CD1c-positive myeloid dendritic cell (primary cell): ENCODE data around the gene FAM120C.
A peak's percentile ranks its signal among the peaks of the same experiment; 100 is the strongest.

Experiments
- DNase-seq: peaks from one replicate; pipeline ENCODE4 v3.0.0-alpha.2; 2016; ENCODE audit errors: extremely low spot score

FAM120C gene

DNA sequence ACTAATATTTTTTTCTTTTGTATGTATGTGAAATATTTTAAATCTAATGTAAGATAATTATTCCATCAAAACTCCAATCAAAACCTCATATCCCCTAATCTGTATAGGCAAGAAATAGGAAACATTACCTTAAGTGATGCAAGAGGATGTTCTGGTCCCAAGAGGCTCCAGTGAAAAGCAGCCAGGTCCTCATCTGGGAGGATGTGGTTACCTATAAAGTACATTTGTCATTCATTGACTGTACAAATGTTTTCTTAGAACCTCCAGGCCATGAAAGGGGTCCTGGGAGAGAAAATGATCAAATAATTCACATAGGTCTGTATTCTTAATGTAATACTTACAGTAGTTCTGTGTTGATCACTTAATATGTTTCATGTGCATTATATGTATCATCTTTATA, 25.5 kb downstream of the FAM120C start:
- DNase-seq = no peak

DNA sequence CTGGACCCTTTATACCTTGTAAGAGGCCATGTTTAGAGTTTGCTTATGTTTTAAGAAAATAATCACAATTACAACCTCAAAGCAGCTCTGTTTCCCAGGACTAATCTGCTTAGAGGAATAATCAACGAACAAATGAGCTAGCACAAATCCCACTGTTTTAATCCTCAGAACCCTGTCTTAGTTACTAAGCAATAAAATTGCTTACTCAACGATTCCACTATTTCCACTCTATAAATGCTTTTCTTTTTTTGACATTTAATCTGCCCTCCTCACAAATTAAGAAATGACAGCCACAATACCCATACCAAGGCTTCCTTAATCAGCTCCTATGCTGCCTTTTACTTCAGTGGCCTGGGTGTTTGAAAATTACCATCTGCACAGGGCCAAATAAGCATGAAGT, 48.8 kb downstream of the FAM120C start:
- DNase-seq = no peak

DNA sequence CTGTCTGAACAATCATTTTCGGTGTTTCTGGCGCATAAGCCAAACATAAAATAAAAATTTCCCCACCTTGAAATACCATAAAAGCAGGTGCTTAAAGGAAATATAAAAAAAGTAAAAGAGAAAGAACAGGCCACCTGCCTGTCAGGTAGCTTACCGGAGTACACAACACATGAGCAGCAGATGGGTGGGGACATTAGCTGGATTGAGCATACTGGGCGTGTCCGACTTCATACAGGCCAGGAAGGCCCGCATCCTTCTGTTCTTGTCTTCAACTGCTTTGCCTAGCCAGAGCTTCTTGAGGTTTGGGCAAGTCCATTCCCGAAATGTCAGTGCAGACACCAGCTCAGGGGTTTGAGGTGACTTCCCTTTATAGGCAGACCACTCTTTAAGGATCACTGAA, 66.7 kb downstream of the FAM120C start:
- DNase-seq = no peak

DNA sequence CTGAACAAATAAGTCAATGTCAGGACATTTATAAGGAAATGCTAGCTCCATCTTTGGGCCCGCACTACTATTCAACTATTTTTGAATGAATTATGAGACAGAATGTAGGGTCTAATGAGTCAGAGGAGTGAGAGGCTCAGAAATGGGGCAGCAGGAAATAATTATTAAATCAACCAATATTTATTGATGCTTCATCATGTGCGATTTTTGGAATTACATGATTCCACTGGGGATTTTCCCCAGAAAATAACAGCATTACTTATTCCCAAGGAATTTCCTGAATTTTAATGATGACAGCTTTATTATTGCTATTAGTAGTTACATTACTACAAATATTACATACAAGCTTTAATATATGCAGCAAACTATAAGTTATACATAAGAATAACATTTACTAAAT, 89.5 kb downstream of the FAM120C start:
- DNase-seq = no peak

DNA sequence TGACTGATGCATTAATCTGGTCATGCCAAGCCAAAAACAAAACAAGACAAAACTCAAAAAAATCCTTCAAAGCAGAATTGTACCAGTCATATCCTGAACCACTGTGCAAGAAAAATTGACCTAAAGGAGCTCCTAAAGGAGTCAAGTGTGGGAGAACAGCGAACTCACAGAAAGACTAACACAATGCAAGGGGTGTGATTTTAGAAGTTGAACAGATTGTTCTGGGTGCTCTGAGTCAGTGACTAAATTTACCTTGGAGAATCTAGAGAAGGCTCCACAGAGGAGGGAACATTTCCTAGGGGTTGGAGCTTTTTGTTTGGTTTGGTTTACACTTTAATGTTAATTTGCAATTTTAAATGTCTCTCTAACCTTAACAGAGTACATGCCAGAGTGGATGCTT, 89.9 kb downstream of the FAM120C start:
- no peak for DNase-seq

DNA sequence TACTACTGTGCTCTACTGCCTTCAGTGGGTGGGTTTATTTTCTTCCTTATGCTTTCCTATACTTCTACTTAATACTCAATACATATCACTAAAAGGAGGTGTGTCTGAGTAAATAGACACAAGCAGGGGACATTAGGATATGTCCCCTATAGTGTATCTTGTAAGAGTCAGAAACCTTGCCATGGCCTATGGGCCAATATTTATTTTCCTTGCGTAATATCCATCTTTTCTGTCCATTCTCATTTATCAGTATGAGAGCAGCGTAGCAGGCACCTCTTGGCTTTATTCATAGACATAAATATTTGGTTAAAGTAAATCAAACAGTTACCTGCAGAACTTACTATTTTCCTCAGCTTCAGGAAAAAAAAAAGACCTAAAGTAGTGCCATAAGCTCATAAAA, 92.2 kb downstream of the FAM120C start:
- DNase-seq = no peak

DNA sequence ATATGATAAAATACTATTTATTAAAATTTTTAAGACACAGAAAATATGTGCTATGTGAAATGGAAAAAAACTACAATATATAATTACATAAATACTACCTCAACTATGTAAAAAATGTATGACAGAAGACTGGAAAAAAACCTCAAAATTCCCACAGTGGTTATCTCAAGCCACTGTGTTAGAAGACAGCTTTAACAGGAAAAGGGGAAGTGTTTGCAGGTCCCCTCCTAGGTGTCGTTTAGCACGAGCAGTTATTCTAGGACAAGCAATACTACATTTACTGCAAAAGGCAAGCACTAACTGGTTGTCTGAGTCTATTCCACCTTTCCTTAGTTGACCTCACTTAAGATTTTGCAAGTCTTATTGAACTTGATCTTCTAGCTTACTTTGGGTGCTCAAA, 93.9 kb downstream of the FAM120C start:
- no peak for DNase-seq

DNA sequence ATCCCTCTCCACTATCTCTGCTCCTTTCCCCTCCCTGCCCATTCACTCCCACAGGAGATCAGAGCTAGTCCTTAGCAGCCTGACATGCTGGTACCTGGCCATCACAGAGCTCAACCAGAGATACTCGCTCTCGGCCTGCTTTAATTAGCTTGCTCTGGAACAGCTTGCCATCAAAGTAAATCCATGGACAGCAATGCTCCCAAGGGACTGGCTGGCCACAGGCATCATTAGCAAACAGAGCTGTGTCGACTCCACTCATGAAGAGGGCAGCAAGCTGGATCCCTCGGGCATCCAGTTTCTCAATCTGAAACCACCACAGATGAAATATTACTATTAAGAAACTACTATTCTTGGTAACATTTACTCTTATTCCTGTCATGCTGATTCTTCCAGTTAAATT, 95.4 kb downstream of the FAM120C start:
- no peak for DNase-seq

DNA sequence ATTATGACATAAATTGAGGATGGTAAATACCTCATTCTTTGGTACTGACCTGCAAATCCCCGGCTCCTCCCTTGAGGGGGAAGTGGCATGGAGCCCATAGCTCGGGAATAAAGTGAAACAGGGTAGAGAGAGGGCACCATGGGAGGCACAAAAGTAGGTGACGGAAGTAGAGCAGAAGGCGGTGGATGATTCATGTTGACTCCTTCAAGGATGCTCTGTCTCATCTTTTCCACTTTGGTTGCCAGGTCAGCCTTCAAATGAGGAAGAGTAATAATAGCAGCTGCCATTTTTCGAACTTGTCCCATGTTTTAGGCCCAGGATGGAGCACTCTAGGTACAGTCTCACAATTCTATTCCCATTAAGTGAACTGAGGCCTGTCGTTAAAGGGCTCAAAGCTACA, 97.4 kb downstream of the FAM120C start:
- DNase-seq = no peak

DNA sequence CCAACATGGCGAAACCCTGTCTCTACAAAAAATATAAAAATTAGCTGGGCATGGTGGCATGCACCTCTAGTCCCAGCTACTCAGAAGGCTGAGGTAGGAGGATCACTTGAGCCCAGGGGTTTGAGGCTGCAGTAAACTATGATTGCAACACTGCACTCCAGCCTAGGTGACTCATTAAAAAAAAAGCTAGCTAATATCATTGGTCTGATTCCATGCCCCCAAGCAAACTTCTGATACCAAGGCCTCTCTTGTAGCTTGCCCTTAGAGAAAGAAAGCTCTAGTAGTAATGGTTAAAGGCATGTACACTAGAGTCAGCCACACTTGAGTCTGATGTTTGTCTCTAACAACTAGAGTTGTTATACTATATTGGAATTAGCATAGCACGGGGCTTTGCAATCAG, 106.2 kb downstream of the FAM120C start:
- DNase-seq = no peak

DNA sequence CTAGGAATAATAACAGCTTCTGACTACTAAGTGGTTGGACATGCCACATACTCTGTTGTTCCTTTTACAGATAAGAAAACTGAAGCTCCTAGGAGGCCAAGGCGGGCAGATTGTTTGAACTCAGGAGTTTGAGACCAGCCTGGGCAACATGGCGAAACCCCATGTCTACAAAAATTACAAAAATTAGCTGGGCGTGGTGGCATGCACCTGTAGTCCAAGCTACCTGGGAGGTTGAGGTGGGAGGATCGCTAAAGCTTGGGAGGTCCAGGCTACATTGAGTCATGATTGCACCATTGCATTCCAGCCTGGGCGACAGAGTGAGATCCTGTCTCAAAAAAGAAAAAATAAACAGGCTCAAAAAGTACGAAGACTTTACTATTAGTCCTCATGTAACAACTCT, 108.2 kb downstream of the FAM120C start:
- DNase-seq = no peak

DNA sequence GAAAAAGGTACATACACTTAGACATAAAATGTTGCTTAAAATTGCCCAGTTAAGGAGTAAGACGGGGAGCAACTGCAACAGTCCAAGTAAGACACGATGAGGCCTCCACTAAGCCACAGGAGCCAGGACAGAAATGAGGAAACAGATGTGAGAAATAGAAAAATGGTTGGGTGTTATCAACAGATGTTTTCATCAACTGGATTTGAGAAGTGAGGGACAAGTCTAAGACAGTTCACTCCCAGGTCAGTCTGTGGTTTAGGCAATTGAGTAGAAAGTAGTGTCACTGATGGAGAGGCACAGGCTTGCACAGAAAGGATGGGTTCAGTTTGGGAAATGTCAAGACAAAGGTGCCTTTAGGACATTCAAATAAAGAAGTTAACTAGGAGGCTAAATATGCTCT, 115.3 kb downstream of the FAM120C start:
- DNase-seq = no peak

DNA sequence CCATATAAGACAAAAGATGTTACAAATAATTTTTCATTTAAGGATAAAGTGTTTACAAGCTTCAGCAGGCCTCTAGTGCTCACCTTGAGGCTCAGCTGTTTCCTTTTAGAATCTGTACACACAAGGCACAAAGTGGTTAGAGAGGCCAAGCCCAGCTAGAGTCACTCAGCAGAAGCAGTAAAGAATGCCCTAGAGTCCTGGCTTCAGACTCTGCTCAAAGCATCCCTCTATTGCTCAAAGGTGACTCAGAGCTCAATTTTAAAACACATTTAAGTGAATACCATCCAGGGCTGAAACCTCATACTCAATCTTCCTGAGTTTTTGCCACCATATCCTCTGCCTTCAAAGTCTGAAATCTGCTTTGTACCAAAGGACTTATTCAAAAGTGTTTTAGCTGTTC, 116.2 kb downstream of the FAM120C start:
- no peak for DNase-seq

DNA sequence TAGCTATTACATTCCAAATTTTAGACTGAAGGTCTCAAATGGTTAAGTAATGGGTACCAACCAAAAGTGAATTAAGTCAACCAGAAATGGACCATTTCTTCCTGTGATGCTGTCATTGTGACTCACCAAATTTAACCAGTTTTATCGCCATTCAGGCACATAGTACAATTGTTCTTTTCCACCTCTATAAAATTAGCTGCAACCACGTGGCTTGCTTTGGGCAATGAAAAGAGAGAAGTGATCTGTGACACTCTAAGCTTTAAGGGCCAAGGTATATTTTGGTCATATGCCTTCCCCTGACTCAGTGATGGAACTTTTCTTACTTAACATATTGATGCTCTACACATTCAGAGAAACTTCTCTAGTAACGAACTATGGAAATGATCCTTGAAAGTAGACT, 118.5 kb downstream of the FAM120C start:
- no peak for DNase-seq

DNA sequence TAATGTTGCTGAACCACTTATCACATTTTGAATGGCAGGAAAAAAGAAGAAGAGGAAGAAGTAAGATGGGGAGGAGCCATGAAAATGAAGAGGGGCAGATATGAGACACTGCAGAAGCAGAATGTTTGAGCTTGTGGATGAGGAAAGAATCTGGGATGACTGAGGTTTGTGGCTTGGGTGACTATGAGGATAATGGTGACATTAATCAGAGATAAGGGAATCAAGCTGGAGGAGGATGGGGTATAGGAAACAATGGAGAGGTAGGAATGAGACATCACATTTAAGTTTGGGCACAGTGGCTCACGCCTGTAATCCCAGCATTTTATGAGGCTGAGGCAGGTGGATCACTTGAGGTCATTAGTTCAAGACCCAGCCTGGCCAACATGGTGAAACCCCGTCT, 119.7 kb downstream of the FAM120C start:
- DNase-seq = no peak

DNA sequence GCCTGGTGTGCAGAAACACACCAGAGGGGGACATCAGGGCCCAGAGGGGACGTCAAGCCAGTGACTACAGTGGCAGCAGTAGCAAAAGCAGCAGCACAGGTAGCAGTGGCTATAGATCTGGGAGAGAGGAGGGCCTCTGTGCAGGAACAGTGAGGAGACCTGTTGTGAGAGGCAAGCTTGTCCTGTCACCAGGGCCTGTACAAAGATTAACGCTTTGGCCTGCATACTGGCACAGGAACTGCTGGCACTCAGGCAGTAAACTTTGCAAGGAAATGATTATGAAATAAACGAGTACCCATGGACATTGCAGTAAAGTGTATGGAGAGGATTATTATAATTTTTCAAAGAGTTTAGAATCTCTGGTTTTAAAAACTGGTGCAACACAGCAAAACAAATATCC, 133.3 kb downstream of the FAM120C start:
- DNase-seq = no peak

DNA sequence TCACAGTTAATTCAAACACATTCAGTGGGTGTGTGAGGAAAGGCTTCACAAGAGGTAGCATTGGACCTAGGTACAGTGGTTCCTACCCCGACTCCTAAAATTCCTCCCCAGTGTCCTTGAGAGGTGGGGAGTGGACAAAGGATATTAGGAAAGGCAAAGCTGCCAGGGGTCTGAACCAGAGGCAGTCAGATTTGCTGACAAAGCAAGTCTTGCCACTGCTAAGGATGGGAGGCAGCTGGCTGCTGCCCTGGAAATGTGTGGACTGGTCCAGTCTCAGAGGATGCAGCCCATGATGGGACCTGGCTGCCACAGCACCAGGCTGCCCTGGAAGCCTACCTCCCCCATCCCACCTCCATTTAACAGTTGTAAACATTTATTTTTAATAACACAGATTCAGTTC, 134.6 kb downstream of the FAM120C start:
- DNase-seq = no peak

DNA sequence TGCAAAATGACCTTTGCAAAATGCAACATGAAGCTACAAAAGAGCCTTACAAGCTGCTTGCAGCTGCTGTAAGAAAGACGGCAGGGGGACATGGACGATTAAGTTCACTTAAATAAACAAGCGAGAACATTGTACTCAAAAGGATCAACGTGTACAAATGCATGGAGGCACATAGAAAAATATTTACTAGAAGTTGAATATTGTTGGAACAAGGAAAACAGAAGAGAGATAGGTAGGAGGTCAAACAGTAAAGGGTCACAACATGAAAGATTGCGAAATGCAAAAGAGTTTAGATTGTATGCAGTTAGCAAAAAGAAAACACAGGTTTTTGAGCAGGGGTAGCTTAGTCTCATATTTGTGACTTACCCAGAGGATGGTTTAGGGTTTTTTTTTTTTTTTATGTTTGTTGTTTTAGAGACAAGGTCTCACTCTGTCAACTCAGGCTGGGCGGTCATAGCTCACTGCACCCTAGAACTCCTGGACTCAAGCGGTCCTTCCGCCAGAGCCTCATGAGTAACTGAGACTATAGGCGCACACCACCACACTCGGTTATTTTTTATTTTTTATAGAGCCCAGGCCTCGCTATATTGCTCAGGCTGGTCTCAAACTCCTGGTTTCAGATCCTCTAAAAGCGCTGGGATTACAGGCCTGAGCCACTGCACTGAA, 137.4 kb downstream of the FAM120C start:
- DNase-seq = peak; percentile 1

DNA sequence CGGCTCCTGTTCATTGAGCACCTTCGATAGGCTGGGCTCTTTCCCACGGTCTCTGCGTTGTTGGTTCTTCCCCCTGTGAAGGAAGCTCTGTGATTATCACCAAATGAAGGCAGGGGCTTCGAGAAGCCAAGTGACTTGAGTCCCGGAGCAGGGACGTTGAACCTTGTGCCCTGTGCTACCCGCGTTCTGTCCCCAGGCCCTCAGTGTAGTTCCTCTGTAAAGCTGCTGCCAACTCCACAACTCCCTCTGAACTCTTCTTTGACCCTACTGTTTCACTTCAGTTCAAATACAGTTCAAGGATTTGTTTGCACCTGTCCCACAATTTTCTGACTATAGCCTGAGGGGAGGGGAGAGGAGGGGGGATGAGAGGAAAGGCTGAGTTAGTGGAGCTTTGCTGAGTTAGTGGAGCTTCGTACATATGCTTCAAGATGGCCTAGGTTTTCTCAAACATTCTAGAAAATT, 138.1 kb downstream of the FAM120C start:
- DNase-seq = no peak

DNA sequence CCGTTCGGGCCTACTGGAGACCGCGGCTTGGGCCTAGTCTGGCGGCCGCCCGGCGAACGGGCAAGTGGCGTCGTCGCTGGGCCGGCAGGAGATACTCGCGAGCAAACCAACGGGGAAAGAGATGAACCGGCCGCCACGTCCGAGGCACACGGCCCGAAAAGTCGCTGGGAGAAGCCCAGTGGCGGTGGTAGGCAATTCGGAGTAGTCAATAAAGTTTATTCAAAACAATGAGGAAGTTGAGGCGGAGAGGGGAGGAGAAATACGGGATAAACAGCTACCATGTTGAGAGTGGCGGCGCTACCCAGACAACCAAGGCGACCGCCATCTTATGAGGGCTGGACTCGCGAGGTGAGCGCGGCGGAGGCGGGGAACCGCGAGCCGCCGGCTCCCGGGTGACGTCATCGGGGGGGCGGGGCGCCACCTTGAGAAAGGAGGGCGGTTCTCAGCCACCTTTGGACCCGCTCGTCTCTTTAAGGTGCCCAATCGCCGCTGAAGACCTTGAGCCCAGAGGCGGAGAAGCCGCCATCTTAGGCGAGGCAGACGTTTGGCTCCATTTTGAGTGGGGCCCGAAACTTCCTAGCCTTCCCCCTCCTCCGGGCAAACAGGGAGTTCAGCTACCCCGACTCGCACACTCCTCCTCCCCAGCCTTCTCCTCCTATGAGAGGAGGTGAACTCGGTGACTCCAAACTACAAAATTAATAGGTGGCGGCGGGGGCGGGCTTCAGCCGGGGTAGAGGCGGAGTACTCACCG, 138.8 kb downstream of the FAM120C start, which contains the start of gene PHF8:
PHF8 (minus strand) TSS at position 348 of the 751 bp plus-strand sequence. CDS start 1,745 bp downstream, outside the sequence.
- peak; percentile 95 for DNase-seq

DNA sequence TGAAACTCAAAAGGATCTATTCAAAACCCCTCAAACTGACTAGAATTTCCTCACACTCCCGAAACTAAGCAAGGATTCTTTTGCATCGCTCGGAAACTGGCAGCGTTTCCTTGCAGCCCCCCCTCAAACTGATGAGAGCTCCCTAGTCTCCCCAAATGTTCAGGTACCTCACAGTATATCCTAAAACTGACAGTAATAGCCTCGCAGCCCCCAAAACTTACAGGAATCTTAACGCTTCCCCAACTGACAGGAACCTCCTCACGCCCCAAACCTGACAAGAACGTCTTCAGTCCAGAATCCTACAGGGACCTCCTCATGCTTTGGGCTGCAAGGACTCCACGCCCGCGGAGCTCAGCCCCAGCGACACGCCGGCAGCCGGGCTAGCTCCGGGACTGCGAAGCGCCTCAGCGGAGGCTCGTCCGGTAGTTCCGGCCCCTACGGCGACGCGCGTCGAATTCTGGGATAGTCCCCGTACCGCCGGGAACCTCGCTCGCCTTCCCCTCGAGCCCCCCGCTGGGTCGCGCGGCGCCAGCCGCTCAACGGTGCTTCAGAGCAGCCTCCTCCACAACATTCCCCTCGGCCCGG, 139.4 kb downstream of the FAM120C start:
- DNase-seq = peak; percentile 39

DNA sequence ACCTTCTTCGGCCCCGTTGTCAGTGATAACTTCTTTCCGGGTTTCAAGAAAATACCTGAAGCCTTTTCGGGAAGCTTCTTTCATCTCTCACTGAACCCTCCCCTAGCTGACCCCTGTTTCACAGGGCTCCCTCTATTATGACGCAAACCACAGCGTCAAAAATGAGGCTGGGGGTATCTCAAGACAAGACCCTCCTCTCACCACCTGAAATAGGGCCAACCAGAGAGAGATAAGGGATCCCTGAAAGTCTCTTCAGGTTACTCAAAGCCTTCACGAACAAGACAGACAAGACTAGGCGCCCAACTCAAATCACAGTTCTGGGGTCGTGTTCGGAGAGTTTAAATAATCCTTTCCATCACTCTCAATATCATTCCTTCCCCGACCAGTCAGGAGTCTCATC, 140.0 kb downstream of the FAM120C start:
- no peak for DNase-seq

DNA sequence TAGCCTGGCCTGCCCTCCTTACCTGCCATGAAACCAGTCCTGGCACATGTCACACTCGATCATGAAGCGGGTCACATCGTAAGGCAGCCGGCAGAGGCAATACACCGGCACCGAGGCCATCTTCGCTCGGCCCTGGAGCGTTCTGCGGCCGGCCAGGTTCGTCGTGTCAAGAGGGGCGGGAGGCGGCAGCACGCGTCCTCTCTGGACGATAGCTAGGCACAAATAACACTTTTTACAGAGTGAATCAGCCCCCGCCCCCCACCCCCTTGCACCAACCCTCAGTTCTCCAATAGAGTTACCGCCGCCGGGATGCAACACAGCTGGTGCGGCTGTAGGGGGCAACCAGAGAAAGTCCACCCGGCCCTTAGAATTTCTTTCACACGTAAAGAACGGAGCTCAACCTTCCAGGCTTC, 140.4 kb downstream of the FAM120C start:
- DNase-seq = peak; percentile 35
